ENCODE measurements around the gene SDC3.

SDC3 gene

GRCh38 chr1:30822006-30822405 is 86.6 kb downstream of the SDC3 start:
- Histone ChIP-seq H3K4me3 (replicated peaks; ENCODE audit: insufficient read depth, low read length) (no peak overlapping the region), H3K27ac (replicated peaks) (no peak overlapping the region), H3K27me3 (ENCODE audit: insufficient read depth, poor library complexity, severe bottlenecking) (peaks cover 16% of the 10 kb centered on the region)
- no peak for DNase-seq (ENCODE audit: low read depth in 1 of 2, low spot score in 1 of 2)
- TF ChIP-seq SPI1 (IDR thresholded peaks at IDR 0.05; ENCODE audit: borderline replicate concordance, low read depth) = peak; percentile 45; the same call in 1 of the 2 replicates
- no peak for TF ChIP-seq GABPA (IDR thresholded peaks at IDR 0.05; ENCODE audit: low read depth)
- TF ChIP-seq REST (IDR thresholded peaks at IDR 0.05; ENCODE audit: insufficient replicate concordance, low read depth) = no peak
- TF ChIP-seq CTCF (IDR thresholded peaks at IDR 0.05; ENCODE audit: insufficient read depth, low read length) = no peak

GRCh38 chr1:30820299-30820698 is 88.3 kb downstream of the SDC3 start:
- no peak for TF ChIP-seq GABPA (IDR thresholded peaks at IDR 0.05; ENCODE audit: low read depth)
- no peak for TF ChIP-seq SPI1 (IDR thresholded peaks at IDR 0.05; ENCODE audit: borderline replicate concordance, low read depth)
- TF ChIP-seq POLR2AphosphoS5 (IDR thresholded peaks at IDR 0.05; ENCODE audit: low read depth) = no peak
- no peak for TF ChIP-seq CTCF (IDR thresholded peaks at IDR 0.05; ENCODE audit: insufficient read depth, low read length)
- no peak for TF ChIP-seq REST (IDR thresholded peaks at IDR 0.05; ENCODE audit: insufficient replicate concordance, low read depth)
- H3K4me3 ChIP-seq (replicated peaks; ENCODE audit: insufficient read depth, low read length) = no peak overlapping the region
- peaks cover 28% of the 10 kb centered on the region for H3K27me3 ChIP-seq (ENCODE audit: insufficient read depth, poor library complexity, severe bottlenecking)
- no peak overlapping the region for H3K27ac ChIP-seq (replicated peaks)
- DNase-seq (ENCODE audit: low read depth in 1 of 2, low spot score in 1 of 2) = no peak

Measured in HL-60 (cell line).